Naive B cell (primary cell): ENCODE results near the gene MFN1. TPM values are rescaled to one million over a fixed set of nuclear protein-coding genes. Genes with fewer than 3 reads are reported as not detected.

Source experiments
- ATAC-seq, 2 donors: fragments of 150-1000 bp; cut with Tn5 transposase; 2 replicates each; pipeline ENCODE4 v1.10.0; 2021; ENCODE audit warnings: low read depth in 2 of 2, mild to moderate bottlenecking in 2 of 2, moderate library complexity in 2 of 2
- DNase-seq: peaks from one replicate; pipeline ENCODE4 v3.0.0; 2022
- H3K27ac Mint-ChIP-seq, 6 donors: one replicate each; pipeline ENCODE4 v1.8.0; 2020 to 2022; ENCODE audit warnings: mild to moderate bottlenecking in 6 of 6, mixed read lengths in 6 of 6, moderate library complexity in 5 of 6, inconsistent platforms in 2 of 6
- H3K27me3 Mint-ChIP-seq, 3 donors: one replicate each; pipeline ENCODE4 v1.8.0; 2021 to 2022; ENCODE audit warnings: mixed read lengths in 3 of 3, mild to moderate bottlenecking in 1 of 3
- H3K36me3 Mint-ChIP-seq, 2 donors: one replicate each; pipeline ENCODE4 v1.8.0; 2020 to 2022; ENCODE audit warnings: mixed read lengths in 2 of 2, inconsistent platforms in 1 of 2, mild to moderate bottlenecking in 1 of 2
- H3K4me1 Mint-ChIP-seq, 3 donors: one replicate each; pipeline ENCODE4 v1.8.0; 2020 to 2022; ENCODE audit warnings: mixed read lengths in 3 of 3, inconsistent platforms in 1 of 3, mild to moderate bottlenecking in 1 of 3, moderate library complexity in 1 of 3
- H3K4me3 Mint-ChIP-seq, 8 donors: one replicate each; pipeline ENCODE4 v1.8.0; 2020 to 2022; ENCODE audit warnings: mild to moderate bottlenecking in 8 of 8, mixed read lengths in 8 of 8, moderate library complexity in 8 of 8, inconsistent platforms in 2 of 8
- H3K9me3 Mint-ChIP-seq, 7 donors: one replicate each; pipeline ENCODE4 v1.8.0; 2020 to 2022; ENCODE audit warnings: mixed read lengths in 7 of 7, mild to moderate bottlenecking in 5 of 7, inconsistent platforms in 2 of 7, moderate library complexity in 1 of 7
- polyA plus RNA-seq, 6 donors: library from polyadenylated mRNA; unstranded; fragments of 300-500 nt; fragmentation: Illumina TruSeq; gene quantifications; one replicate each; pipeline ENCODE4 v1.2.3, GENCODE V29; 2021; ENCODE audit warnings: low read depth in 6 of 6

Gene MFN1
- polyA plus RNA-seq, 6 donors from 2014 or later: 18.2 to 41.4 (median 31.2) TPM

GRCh38 chr3:179322286-179323196 lies 25.0 kb upstream of the MFN1 start, which contains the start of gene ZNF639:
Gene ZNF639, plus strand, starts transcription at chr3:179323031. Its CDS starts 5,263 bp downstream, at chr3:179328294.
- H3K4me3 Mint-ChIP-seq: peak within 1 kb of the TSS; percentile 87 to 95 (median 92)

GRCh38 chr3:179323197-179324110 lies 24.1 kb upstream of the MFN1 start:
- Mint-ChIP-seq H3K36me3 (peaks cover 0 to 4% of the 10 kb centered on the region in 2 donors), H3K27ac (peak overlapping the region; percentile 92 to 98 (median 96)), H3K4me3 (peak overlapping the region; percentile 87 to 95 (median 92)), H3K9me3 (no peaks in the 10 kb centered on the region), H3K27me3 (no peaks in the 10 kb centered on the region), H3K4me1 (peaks cover 30 to 40% (median 38%) of the 10 kb centered on the region in 3 donors)
- ATAC-seq (peak; percentile 51 to 57), DNase-seq (peak; percentile 65)

More at GRCh38 chr3:179322286-179323196, 25.0 kb upstream of the MFN1 start, which contains the start of gene ZNF639:
- peaks cover 30 to 40% (median 38%) of the 10 kb centered on the region in 3 donors for H3K4me1 Mint-ChIP-seq
- H3K9me3 Mint-ChIP-seq: no peaks in the 10 kb centered on the region
- H3K36me3 Mint-ChIP-seq: peaks cover 0 to 4% of the 10 kb centered on the region in 2 donors
- ATAC-seq: peak; percentile 84 to 85
- peak within 1 kb of the TSS; percentile 92 to 98 (median 96) for H3K27ac Mint-ChIP-seq
- no peaks in the 10 kb centered on the region for H3K27me3 Mint-ChIP-seq
- peak; percentile 91 for DNase-seq

GRCh38 chr3:179324270-179324754 lies 23.2 kb upstream of the MFN1 start:
- Mint-ChIP-seq H3K27ac (peak overlapping the region; percentile 92 to 98 (median 96)), H3K4me3 (peak overlapping the region; percentile 87 to 95 (median 92)), H3K36me3 (peaks cover 0 to 4% of the 10 kb centered on the region in 2 donors), H3K4me1 (peaks cover 30 to 40% (median 38%) of the 10 kb centered on the region in 3 donors), H3K27me3 (no peaks in the 10 kb centered on the region), H3K9me3 (no peaks in the 10 kb centered on the region)
- ATAC-seq: no peak
- DNase-seq: no peak

DNA sequence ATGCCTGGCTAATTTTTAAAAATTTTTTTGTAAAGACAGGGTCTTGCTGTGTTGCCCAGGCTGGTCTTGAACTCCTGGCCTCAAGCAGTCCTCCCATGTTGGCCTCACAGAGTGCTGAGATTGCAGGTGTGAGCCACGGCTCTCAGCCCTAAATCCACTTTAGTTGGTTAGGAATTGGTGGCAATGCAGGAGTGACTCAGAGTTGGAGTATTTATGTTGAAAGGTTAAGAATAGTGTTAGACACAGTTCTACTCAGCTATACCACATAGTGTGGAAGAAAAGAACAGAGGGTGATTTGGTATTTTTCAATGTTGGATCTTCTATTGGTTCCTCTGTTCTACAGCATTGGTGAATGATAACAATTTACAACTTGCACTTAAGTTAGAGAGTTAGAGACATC lies 17.1 kb upstream of the MFN1 start:
- Mint-ChIP-seq H3K27me3 (no peaks in the 10 kb centered on the region), H3K4me1 (peaks cover 0 to 6% (median under 1%) of the 10 kb centered on the region in 3 donors), H3K4me3 (no peak overlapping the region), H3K9me3 (no peaks in the 10 kb centered on the region), H3K36me3 (peaks cover 0 to 9% of the 10 kb centered on the region in 2 donors), H3K27ac (no peak overlapping the region)
- ATAC-seq (no peak), DNase-seq (no peak)

DNA sequence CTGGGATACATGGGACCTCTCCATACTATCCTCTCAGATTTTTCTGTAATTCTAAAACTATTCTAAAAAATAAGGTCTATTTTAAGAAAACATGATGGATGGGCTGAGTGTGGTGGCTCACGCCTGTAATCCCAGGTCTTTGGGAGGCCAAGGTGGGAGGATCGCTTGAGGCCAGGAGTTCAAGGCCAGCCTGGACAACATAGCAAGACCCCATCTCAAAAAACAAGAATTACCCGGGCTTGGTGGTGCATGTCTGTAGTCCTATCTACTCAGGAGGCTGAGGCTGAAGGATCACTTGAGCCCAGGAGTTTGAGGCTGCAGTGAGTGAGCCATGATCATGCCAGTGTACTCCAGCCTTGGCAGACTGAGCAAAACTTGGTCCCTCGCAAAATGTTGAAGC lies 15.3 kb upstream of the MFN1 start:
- Mint-ChIP-seq H3K27me3 (no peaks in the 10 kb centered on the region), H3K27ac (no peak overlapping the region), H3K4me3 (no peak overlapping the region), H3K4me1 (no peaks in the 10 kb centered on the region), H3K36me3 (peaks cover 0 to 9% of the 10 kb centered on the region in 2 donors), H3K9me3 (no peaks in the 10 kb centered on the region)
- ATAC-seq (no peak), DNase-seq (no peak)

DNA sequence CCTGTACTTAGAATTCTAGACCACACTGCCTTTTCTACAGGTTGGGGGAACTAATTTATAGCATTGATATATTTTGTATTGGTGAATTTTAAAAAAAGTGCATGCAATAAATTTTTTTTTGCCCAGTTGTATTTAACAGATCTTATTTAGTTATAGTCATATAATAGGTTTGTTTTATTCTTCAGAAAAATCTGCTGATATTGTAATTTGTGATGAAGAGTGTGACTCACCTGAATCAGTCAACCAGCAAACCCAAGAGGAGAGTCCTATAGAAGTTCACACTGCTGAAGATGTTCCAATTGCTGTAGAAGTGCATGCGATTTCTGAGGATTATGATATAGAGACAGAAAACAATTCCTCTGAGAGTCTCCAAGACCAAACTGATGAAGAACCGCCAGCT lies 14.4 kb upstream of the MFN1 start:
- Mint-ChIP-seq H3K4me3 (no peak overlapping the region), H3K36me3 (peaks cover 0 to 9% of the 10 kb centered on the region in 2 donors), H3K4me1 (no peaks in the 10 kb centered on the region), H3K27ac (no peak overlapping the region), H3K27me3 (no peaks in the 10 kb centered on the region), H3K9me3 (no peaks in the 10 kb centered on the region)
- DNase-seq: no peak
- no peak for ATAC-seq

GRCh38 chr3:179336345-179336929 lies 11.1 kb upstream of the MFN1 start:
- no peak overlapping the region for H3K27ac Mint-ChIP-seq
- H3K27me3 Mint-ChIP-seq: no peaks in the 10 kb centered on the region
- no peaks in the 10 kb centered on the region for H3K4me1 Mint-ChIP-seq
- H3K9me3 Mint-ChIP-seq: no peaks in the 10 kb centered on the region
- no peak for ATAC-seq
- no peak for DNase-seq
- peaks cover 0 to 9% of the 10 kb centered on the region in 2 donors for H3K36me3 Mint-ChIP-seq
- H3K4me3 Mint-ChIP-seq: no peak overlapping the region

GRCh38 chr3:179348325-179349013 lies 960 bp downstream of the MFN1 start:
- Mint-ChIP-seq H3K36me3 (peaks cover 11 to 13% of the 10 kb centered on the region in 2 donors), H3K9me3 (no peaks in the 10 kb centered on the region), H3K4me3 (peak overlapping the region; percentile 96 to 100 (median 98)), H3K4me1 (peaks cover 18 to 42% (median 23%) of the 10 kb centered on the region in 3 donors), H3K27me3 (no peaks in the 10 kb centered on the region), H3K27ac (peak overlapping the region; percentile 67 to 99 (median 97))
- peak; percentile 81 to 84 for ATAC-seq
- DNase-seq: peak; percentile 72

- no peak for DNase-seq
- Mint-ChIP-seq H3K36me3 (peaks cover 39% of the 10 kb centered on the region in 2 donors), H3K4me1 (peaks cover 26 to 51% (median 32%) of the 10 kb centered on the region in 3 donors), H3K27me3 (no peaks in the 10 kb centered on the region), H3K27ac (peak overlapping the region in 4 of 6 donors; percentile 5 to 57 (median 30)), H3K4me3 (no peak overlapping the region), H3K9me3 (no peaks in the 10 kb centered on the region)
- ATAC-seq: no peak
These were observed 8.5 kb downstream of the MFN1 start for GRCh38 chr3:179355996-179356395.

- no peak for ATAC-seq
- Mint-ChIP-seq H3K4me1 (peaks cover 0 to 5% (median 0%) of the 10 kb centered on the region in 3 donors), H3K27me3 (no peaks in the 10 kb centered on the region), H3K9me3 (no peaks in the 10 kb centered on the region), H3K27ac (no peak overlapping the region), H3K36me3 (peaks cover 21% of the 10 kb centered on the region in 2 donors), H3K4me3 (no peak overlapping the region)
- no peak for DNase-seq
These were observed 15.8 kb downstream of the MFN1 start for GRCh38 chr3:179363332-179363731.

DNA sequence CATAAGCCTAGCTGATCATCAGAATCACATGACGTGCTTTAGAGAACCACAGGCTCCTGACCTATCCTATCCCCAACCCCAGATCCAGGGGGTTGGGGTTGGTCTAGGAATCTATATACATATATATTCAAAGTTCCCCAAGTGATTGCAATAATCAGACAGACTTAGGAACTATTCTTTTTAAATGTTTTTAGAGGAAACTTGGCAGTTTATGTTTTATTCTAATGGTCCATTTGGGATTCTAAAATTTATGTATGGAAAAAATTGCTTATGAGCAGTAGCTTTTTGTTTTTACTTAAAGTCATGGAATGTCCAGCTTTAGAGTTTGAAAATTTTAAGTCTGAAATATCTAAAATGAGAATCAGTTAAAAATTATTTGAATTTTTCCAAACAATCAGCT lies 22.1 kb downstream of the MFN1 start:
- Mint-ChIP-seq H3K9me3 (no peaks in the 10 kb centered on the region), H3K27ac (no peak overlapping the region), H3K36me3 (peaks cover 10 to 14% of the 10 kb centered on the region in 2 donors), H3K4me1 (peaks cover 0 to 1% (median 0%) of the 10 kb centered on the region in 3 donors), H3K4me3 (no peak overlapping the region), H3K27me3 (no peaks in the 10 kb centered on the region)
- DNase-seq: no peak
- no peak for ATAC-seq

GRCh38 chr3:179373938-179374337 lies 26.4 kb downstream of the MFN1 start:
- no peak for DNase-seq
- H3K27me3 Mint-ChIP-seq: no peaks in the 10 kb centered on the region

More at GRCh38 chr3:179373938-179374337, 26.4 kb downstream of the MFN1 start:
- no peak for ATAC-seq
- Mint-ChIP-seq H3K4me3 (no peak overlapping the region), H3K9me3 (no peaks in the 10 kb centered on the region), H3K4me1 (no peaks in the 10 kb centered on the region), H3K27ac (no peak overlapping the region), H3K36me3 (peaks cover 0 to 8% of the 10 kb centered on the region in 2 donors)
